Ovary (tissue), 3 donors: Measurements from ENCODE around the gene MED27.

ENCODE experiments used
- CTCF ChIP-seq, 3 donors: fragments of 450-650 bp in 2 of 3; fragments of 200-600 bp in 1 of 3; IDR thresholded peaks; one replicate each; pipeline versions ENCODE4 v1.5.1 to v1.8.0; 2016 to 2022; ENCODE audit warnings: antibody characterized with exemption in 3 of 3, mild to moderate bottlenecking in 1 of 3
- EP300 ChIP-seq: sonication (generic); formaldehyde crosslinking; IDR thresholded peaks from one replicate; pipeline ENCODE4 v1.6.1; 2017; ENCODE audit warnings: antibody characterized with exemption
- POLR2A ChIP-seq: fragments of 450-650 bp; IDR thresholded peaks from one replicate; pipeline ENCODE4 v1.6.1; 2017; ENCODE audit warnings: antibody characterized with exemption, mild to moderate bottlenecking, moderate library complexity
- donor health status: DM: no; HTN: no; CAD: no.

- TF ChIP-seq CTCF (IDR thresholded peaks at IDR 0.05), result no peak
- no peak for TF ChIP-seq EP300
- TF ChIP-seq POLR2A, result no peak
Measured at GRCh38 chr9:132117694-132118093, 38.0 kb upstream of the MED27 start.
